ENCODE results near the gene PRKCE. TPM values are rescaled to one million over a fixed set of nuclear protein-coding genes. Genes with fewer than 3 reads are reported as not detected.

Gene PRKCE
- total RNA-seq, 1 experiment from 2014 or later: 1.3 TPM

- no peak overlapping the region for H3K18ac ChIP-seq (ENCODE audit: insufficient read length, low read depth, low read length)
- H2BK120ac ChIP-seq (ENCODE audit: low read depth, low read length, poor library complexity, severe bottlenecking): no peak overlapping the region
- no peaks in the 10 kb centered on the region for H3K4me1 ChIP-seq (ENCODE audit: insufficient read depth, low read length)
- H4K5ac ChIP-seq (ENCODE audit: insufficient read length, low read depth, low read length): no peak overlapping the region
- no peaks in the 10 kb centered on the region for H3K9me3 ChIP-seq (ENCODE audit: control insufficient read depth, low read depth, low read length)
- H3K79me2 ChIP-seq (ENCODE audit: insufficient read depth, low read length): no peaks in the 10 kb centered on the region
- no peak overlapping the region for H3K4ac ChIP-seq (ENCODE audit: low read depth, low read length)
- no peak overlapping the region for H3T11ph ChIP-seq (ENCODE audit: low read length)
- no peak overlapping the region for H3K27ac ChIP-seq (ENCODE audit: insufficient read length, low read depth, low read length)
- WGBS (ENCODE audit: extremely low coverage, insufficient read length, low lambda C conversion rate): no CpG with 5 or more reads among the region's 5 CpGs
- no peak overlapping the region for H3K9ac ChIP-seq (ENCODE audit: extremely low read depth, insufficient read length, low read length)
- no peaks in the 10 kb centered on the region for H3K23me2 ChIP-seq (ENCODE audit: insufficient read length, low read depth, low read length, poor library complexity, severe bottlenecking)
- no peaks in the 10 kb centered on the region for H3K79me1 ChIP-seq (ENCODE audit: insufficient read depth, low read depth, low read length, poor library complexity, severe bottlenecking)
- H2BK12ac ChIP-seq (ENCODE audit: insufficient read length, low read depth, low read length): no peak overlapping the region
- H2BK15ac ChIP-seq (ENCODE audit: low read depth, low read length): no peak overlapping the region
- H2BK20ac ChIP-seq (ENCODE audit: low read depth, low read length, poor library complexity, severe bottlenecking): no peak overlapping the region
- no peak overlapping the region for H2BK5ac ChIP-seq (ENCODE audit: insufficient read length, low read length)
- no peak overlapping the region for H3K14ac ChIP-seq (ENCODE audit: insufficient read depth, low read length)
- H3K27me3 ChIP-seq (ENCODE audit: insufficient read depth, low read length): no peaks in the 10 kb centered on the region
- Mint-ChIP-seq H3K4me1 (peaks cover 3 to 6% of the 10 kb centered on the region in 2 experiments; a peak in 1 of 4 replicates), H3K9me3 (no peaks in the 10 kb centered on the region), H3K27ac (no peak overlapping the region), H3K36me3 (ENCODE audit: insufficient read depth in 1 of 3, low read depth in 3 of 3) (no peaks in the 10 kb centered on the region; a peak in 1 of 7 replicates), H3K27me3 (ENCODE audit: low read depth) (no peaks in the 10 kb centered on the region; the same call in 1 of the 2 replicates), H3K4me3 (no peak overlapping the region)
- H4K8ac ChIP-seq (replicated peaks; ENCODE audit: insufficient read length, low read depth, low read length): no peak overlapping the region
- H3K4me2 ChIP-seq (ENCODE audit: insufficient read depth, insufficient read length, low read length): no peak overlapping the region
- no peak overlapping the region for H3K56ac ChIP-seq (ENCODE audit: insufficient read length, low read depth, low read length)
- no peak overlapping the region for H2AFZ ChIP-seq (ENCODE audit: low read length)
- DNase-seq: no peak
- no peak overlapping the region for H3K23ac ChIP-seq (ENCODE audit: insufficient read length, low read depth, low read length)
- H2AK5ac ChIP-seq (ENCODE audit: insufficient read length, low read length): no peak overlapping the region
- H4K20me1 ChIP-seq (ENCODE audit: control insufficient read depth, insufficient read depth, insufficient read length): peaks cover 2% of the 10 kb centered on the region
- no peak overlapping the region for H4K91ac ChIP-seq (ENCODE audit: insufficient read length, low read depth, low read length)
- TF ChIP-seq, protein P1, sequence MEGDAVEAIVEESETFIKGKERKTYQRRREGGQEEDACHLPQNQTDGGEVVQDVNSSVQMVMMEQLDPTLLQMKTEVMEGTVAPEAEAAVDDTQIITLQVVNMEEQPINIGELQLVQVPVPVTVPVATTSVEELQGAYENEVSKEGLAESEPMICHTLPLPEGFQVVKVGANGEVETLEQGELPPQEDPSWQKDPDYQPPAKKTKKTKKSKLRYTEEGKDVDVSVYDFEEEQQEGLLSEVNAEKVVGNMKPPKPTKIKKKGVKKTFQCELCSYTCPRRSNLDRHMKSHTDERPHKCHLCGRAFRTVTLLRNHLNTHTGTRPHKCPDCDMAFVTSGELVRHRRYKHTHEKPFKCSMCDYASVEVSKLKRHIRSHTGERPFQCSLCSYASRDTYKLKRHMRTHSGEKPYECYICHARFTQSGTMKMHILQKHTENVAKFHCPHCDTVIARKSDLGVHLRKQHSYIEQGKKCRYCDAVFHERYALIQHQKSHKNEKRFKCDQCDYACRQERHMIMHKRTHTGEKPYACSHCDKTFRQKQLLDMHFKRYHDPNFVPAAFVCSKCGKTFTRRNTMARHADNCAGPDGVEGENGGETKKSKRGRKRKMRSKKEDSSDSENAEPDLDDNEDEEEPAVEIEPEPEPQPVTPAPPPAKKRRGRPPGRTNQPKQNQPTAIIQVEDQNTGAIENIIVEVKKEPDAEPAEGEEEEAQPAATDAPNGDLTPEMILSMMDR (conservative IDR thresholded peaks at IDR 0.05): no peak
Observed at GRCh38 chr2:45781464-45781811, 130.0 kb downstream of the PRKCE start.
